ENCODE measurements around the gene GLB1L2.

GLB1L2 gene

DNA sequence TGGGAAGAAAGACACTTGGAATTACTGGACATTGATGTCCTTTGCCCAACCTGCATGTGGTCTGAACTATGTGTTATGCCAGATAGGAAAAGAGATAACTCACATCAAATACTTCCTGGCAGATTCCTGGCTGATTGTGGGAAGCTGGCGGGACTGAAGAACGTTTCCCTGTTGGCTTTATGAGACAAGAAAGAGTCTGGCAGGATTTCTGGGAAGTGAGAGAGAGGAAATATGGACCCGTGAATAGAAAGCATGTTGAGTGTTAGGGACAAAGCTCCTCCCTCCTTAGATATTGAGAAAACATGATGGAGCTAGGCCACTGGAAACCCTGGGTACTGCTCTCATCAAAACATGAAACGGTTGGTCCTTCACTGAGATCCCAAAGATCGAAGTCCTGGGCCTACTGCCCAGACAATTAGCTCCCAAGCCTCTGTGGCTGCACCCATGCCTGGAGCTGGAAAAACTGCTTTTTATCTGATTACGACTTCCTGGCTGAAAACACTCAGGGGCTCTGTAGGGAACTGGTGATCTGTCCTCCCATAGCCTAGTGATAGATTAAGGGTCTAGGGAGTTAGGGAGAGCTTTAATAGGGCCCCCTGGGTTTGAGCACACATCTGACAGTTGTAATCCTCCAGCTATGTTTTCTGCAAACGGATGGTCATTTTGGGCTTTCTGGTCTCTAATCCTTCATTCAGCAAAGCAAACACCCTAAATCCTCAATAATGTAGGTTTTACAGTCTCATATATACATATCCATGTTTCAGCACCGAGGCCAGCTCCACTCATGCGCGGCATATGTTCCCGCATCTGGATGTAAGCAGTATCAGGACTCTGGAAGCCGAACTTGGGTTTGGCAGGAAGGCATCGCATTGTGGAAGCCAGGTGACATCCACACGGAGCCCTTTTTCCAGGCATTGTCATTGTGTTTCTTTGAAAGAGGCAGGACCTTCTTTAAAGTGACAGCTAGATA, 86.4 kb downstream of the GLB1L2 start:
- H3K4me3 ChIP-seq (ENCODE audit: extremely low read depth, insufficient read depth, low read length, poor library complexity, severe bottlenecking): no peak overlapping the region
- WGBS, 2 experiments (ENCODE audit: insufficient coverage in 2 of 2): 86 to 91% methylated on average over 13 to 14 of the region's 14 CpGs
- no peaks in the 10 kb centered on the region for H3K36me3 ChIP-seq (ENCODE audit: control insufficient read depth, insufficient read depth, low read length)

DNA sequence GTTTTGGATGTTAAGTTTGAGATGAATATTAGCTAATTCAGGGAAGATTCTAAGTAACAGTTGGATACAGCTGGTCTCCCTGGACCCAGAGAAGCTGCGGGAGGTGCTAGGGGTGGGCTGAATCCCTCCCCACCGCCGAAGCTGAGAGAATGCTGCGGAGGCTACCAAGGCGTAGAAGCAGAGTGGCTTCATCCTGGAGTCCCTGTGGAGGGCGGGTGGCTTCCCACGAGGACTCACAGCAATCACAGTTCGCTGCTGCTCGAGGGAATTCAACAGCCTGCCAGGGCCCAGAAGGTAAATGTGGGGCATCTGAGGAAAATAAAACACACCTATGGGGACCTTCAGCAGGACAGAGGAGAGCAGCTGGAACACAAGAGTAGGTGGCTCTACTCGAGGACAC, 91.3 kb downstream of the GLB1L2 start:
- WGBS, 2 experiments (ENCODE audit: insufficient coverage in 2 of 2): 88 to 92% methylated on average over 9 to 10 of the region's 10 CpGs
- no peaks in the 10 kb centered on the region for H3K9me3 ChIP-seq (ENCODE audit: control insufficient read depth, low read length)
- H3K4me3 ChIP-seq (ENCODE audit: extremely low read depth, insufficient read depth, low read length, poor library complexity, severe bottlenecking): no peak overlapping the region
- no peak overlapping the region for H3K27ac ChIP-seq (ENCODE audit: low read depth, low read length, severe bottlenecking)
- H3K36me3 ChIP-seq (ENCODE audit: control insufficient read depth, insufficient read depth, low read length): no peaks in the 10 kb centered on the region
- H3K4me1 ChIP-seq (ENCODE audit: control insufficient read depth, insufficient read depth, low read length, poor library complexity, severe bottlenecking): no peaks in the 10 kb centered on the region

More for the DNA sequence above, 86.4 kb downstream of the GLB1L2 start:
- H3K27ac ChIP-seq (ENCODE audit: low read depth, low read length, severe bottlenecking): no peak overlapping the region
- no peaks in the 10 kb centered on the region for H3K9me3 ChIP-seq (ENCODE audit: control insufficient read depth, low read length)
- peaks cover 1% of the 10 kb centered on the region for H3K4me1 ChIP-seq (ENCODE audit: control insufficient read depth, insufficient read depth, low read length, poor library complexity, severe bottlenecking)

DNA sequence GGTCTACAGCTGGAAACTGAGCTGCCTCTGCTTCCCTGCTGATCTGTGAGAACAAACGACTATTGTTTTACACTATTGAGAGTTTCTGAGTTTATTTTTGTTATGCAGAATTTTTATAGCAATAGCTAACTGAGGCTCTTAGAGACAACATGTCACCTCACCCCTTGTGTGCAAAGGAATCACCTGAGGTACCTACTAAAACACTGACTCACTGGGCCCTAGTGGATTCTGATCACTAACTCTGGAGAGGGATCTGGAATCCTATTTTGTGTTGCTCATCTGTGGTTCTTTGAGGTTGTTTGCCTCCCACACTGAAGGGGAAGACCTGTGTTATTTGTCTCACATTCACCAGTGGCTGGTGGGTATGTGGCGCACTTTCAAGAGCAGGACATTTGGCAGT, 93.6 kb downstream of the GLB1L2 start:
- H3K27ac ChIP-seq (ENCODE audit: low read depth, low read length, severe bottlenecking): no peak overlapping the region
- H3K36me3 ChIP-seq (ENCODE audit: control insufficient read depth, insufficient read depth, low read length): no peaks in the 10 kb centered on the region
- 69 to 90% methylated on average over 1 to 2 of the region's 2 CpGs for WGBS, 2 experiments (ENCODE audit: insufficient coverage in 2 of 2)
- no peak overlapping the region for H3K4me3 ChIP-seq (ENCODE audit: extremely low read depth, insufficient read depth, low read length, poor library complexity, severe bottlenecking)
- H3K9me3 ChIP-seq (ENCODE audit: control insufficient read depth, low read length): no peaks in the 10 kb centered on the region
- H3K4me1 ChIP-seq (ENCODE audit: control insufficient read depth, insufficient read depth, low read length, poor library complexity, severe bottlenecking): no peaks in the 10 kb centered on the region
